OCI-LY7 (cell line): ENCODE results near the gene LYPD1. TPM values are rescaled to one million over a fixed set of nuclear protein-coding genes. Genes with fewer than 3 reads are reported as not detected.

Experiments
- Bru-seq: library from RNA; stranded (reverse); fragments of 400-500 nt; gene quantifications from one replicate; lab custom pipeline; 2021; lab: Mats Ljungman, UMichigan
- BruChase-seq, 2 experiments: library from RNA; stranded (reverse); fragments of 400-500 nt; gene quantifications; one replicate each; lab custom pipeline; 2021; lab: Mats Ljungman, UMichigan
- BruUV-seq: library from RNA; stranded (reverse); fragments of 400-500 nt; replicated peaks from 2 replicates; lab custom pipeline; 2021; lab: Mats Ljungman, UMichigan
- CTCF ChIA-PET: fragments of 300-600 bp; sonication (Branson Sonifier 250); formaldehyde crosslinking; loops from one replicate; lab custom pipeline; 2022; ENCODE audit warnings: antibody characterized with exemption; ENCODE audit not compliant: unreplicated experiment; lab: Charles Lee
- POLR2A ChIA-PET: fragments of 300-600 bp; sonication (Branson Sonifier 250); formaldehyde crosslinking; loops from one replicate; lab custom pipeline; 2022; ENCODE audit warnings: antibody characterized with exemption; lab: Charles Lee
- DNase-seq: peaks from one replicate; pipeline ENCODE4 v3.0.0-alpha.2; 2015; ENCODE audit warnings: low spot score
- H2AFZ ChIP-seq: fragments of 200-600 bp; sonication (generic), shearing (Covaris generic); 2 replicates; pipeline ENCODE4 v1.6.1; 2014; ENCODE audit warnings: mild to moderate bottlenecking, antibody characterized with exemption, low read length, moderate library complexity
- H3K27ac ChIP-seq: fragments of 200-600 bp; sonication (generic); 2 replicates; pipeline ENCODE4 v1.5.1; 2014; ENCODE audit warnings: mixed run types, low read depth, mild to moderate bottlenecking, moderate library complexity, low read length, inconsistent platforms; ENCODE audit not compliant: poor library complexity, severe bottlenecking
- H3K36me3 ChIP-seq: fragments of 200-600 bp; sonication (generic); 2 replicates; pipeline ENCODE4 v1.6.1; 2014; ENCODE audit warnings: mild to moderate bottlenecking, antibody characterized with exemption, low read length, moderate library complexity, mixed read lengths; ENCODE audit not compliant: insufficient read depth
- H3K4me1 ChIP-seq: fragments of 200-600 bp; sonication (generic); 2 replicates; pipeline ENCODE4 v1.5.1; 2014; ENCODE audit warnings: mild to moderate bottlenecking, low read length; ENCODE audit not compliant: insufficient read depth, poor library complexity, severe bottlenecking
- H3K4me2 ChIP-seq: fragments of 200-600 bp; sonication (generic); 2 replicates; pipeline ENCODE4 v1.6.1; 2014; ENCODE audit warnings: mild to moderate bottlenecking, low read length
- H3K4me3 ChIP-seq: fragments of 200-600 bp; sonication (generic); 2 replicates; pipeline ENCODE4 v1.5.1; 2014; ENCODE audit warnings: mild to moderate bottlenecking, low read depth, low read length; ENCODE audit not compliant: poor library complexity, severe bottlenecking
- H3K79me2 ChIP-seq: fragments of 200-600 bp; sonication (generic); 2 replicates; pipeline ENCODE4 v1.6.1; 2016; ENCODE audit warnings: low read depth, mild to moderate bottlenecking, low read length, moderate library complexity, mixed read lengths; ENCODE audit not compliant: insufficient read depth
- H3K9me2 ChIP-seq: fragments of 200-600 bp; sonication (generic); 2 replicates; pipeline ENCODE4 v1.6.1; 2016; ENCODE audit warnings: mild to moderate bottlenecking, low read length, mixed read lengths; ENCODE audit not compliant: insufficient read depth
- H3K9me3 ChIP-seq: fragments of 200-600 bp; sonication (generic); 2 replicates; pipeline ENCODE4 v1.6.1; 2014; ENCODE audit warnings: mild to moderate bottlenecking, mixed run types, low read length, mixed read lengths
- H4K20me1 ChIP-seq: fragments of 200-600 bp; sonication (generic); 2 replicates; pipeline ENCODE4 v1.6.1; 2014; ENCODE audit warnings: mild to moderate bottlenecking, antibody characterized with exemption, low read length, moderate library complexity, mixed read lengths; ENCODE audit not compliant: insufficient read depth
- CTCF ChIP-seq: fragments of 200-600 bp; sonication (generic); conservative IDR thresholded peaks from 2 replicates; pipeline ENCODE4 v1.5.1; 2014; ENCODE audit warnings: mild to moderate bottlenecking, antibody characterized with exemption, low read length, moderate library complexity, mixed read lengths
- EZH2phosphoT487 ChIP-seq: fragments of 200-600 bp; sonication (generic); IDR thresholded peaks from 2 replicates; pipeline ENCODE4 v1.6.1; 2018; ENCODE audit warnings: low read depth, borderline replicate concordance, mild to moderate bottlenecking, mixed run types, antibody characterized with exemption, low read length, moderate library complexity, mixed read lengths
- intact Hi-C: fragments of 100-400 bp; cut with micrococcal nuclease; formaldehyde crosslinking; loops from one replicate; pipeline ENCODE4 v1.10.0; 2022; ENCODE audit not compliant: unreplicated experiment
- long read RNA-seq: library from polyadenylated mRNA; stranded (forward); transcript quantifications from one replicate; pipeline ENCODE4 v2.0.0, GENCODE V29; 2022
- total RNA-seq, 2 experiments: library from RNA; depleted of rRNA in 1 of 2; stranded (reverse); fragments of >200 nt in 1 of 2; shearing (Covaris generic) in 1 of 2; gene quantifications; 2 replicates each; pipeline ENCODE4 v1.2.3, GENCODE V29; 2014 to 2022

Gene LYPD1
- total RNA-seq (2014; rRNA removed; shearing (Covaris generic)) (1.5 and 1.8 TPM in 2 replicates), total RNA-seq (2022) (1.4 and 2.0 TPM in 2 replicates), Bru-seq, nascent RNA (percentile 24 among the genes with signal in this experiment), BruChase-seq, experiment 1, labeled RNA remaining after a 6-hour chase (percentile 13 among the genes with signal in this experiment), BruChase-seq, experiment 2, labeled RNA remaining after a 2-hour chase (percentile 16 among the genes with signal in this experiment)
- long read RNA-seq, partial matches to known transcripts = 2 of 2 reads
- long read RNA-seq, other reads (novel, unspliced or antisense) = 0 of 2 reads

GRCh38 chr2:132669908-132670495, at the start of gene LYPD1:
TSS of gene LYPD1 (minus strand) at chr2:132670205. CDS start at chr2:132669932, 273 bp downstream.
- intact Hi-C loops = no loop called here
- no TSS peak for BruUV-seq
- no peaks in the 10 kb centered on the region for H3K9me2 ChIP-seq
- H3K79me2 ChIP-seq = no peaks in the 10 kb centered on the region
- no peaks in the 10 kb centered on the region for H3K9me3 ChIP-seq
- no peaks in the 10 kb centered on the region for H3K36me3 ChIP-seq
- H4K20me1 ChIP-seq = no peaks in the 10 kb centered on the region
- H3K4me1 ChIP-seq = no peaks in the 10 kb centered on the region
- H3K4me3 ChIP-seq = peak within 1 kb of the TSS; percentile 30
- TF ChIP-seq CTCF (no peak), EZH2phosphoT487 (no peak)
- ChIA-PET CTCF (no interaction called here), POLR2A (no interaction called here)
- H3K4me2 ChIP-seq = peak within 1 kb of the TSS; percentile 34; the same call in 1 of the 2 replicates
- no peak for DNase-seq
- H3K27ac ChIP-seq = no peak within 1 kb of the TSS
- no peak within 1 kb of the TSS for H2AFZ ChIP-seq

- Histone ChIP-seq H3K27ac (no peak overlapping the region), H4K20me1 (no peaks in the 10 kb centered on the region), H3K79me2 (no peaks in the 10 kb centered on the region), H3K9me2 (no peaks in the 10 kb centered on the region), H3K4me1 (peaks cover 12% of the 10 kb centered on the region), H2AFZ (no peak overlapping the region), H3K9me3 (no peaks in the 10 kb centered on the region), H3K4me2 (no peak overlapping the region), H3K4me3 (no peak overlapping the region), H3K36me3 (no peaks in the 10 kb centered on the region)
- CTCF ChIA-PET = no interaction called here
- no peak for TF ChIP-seq CTCF
- no peak for TF ChIP-seq EZH2phosphoT487
- POLR2A ChIA-PET = no interaction called here
- BruUV-seq = no TSS peak
- DNase-seq = no peak
- intact Hi-C loops = loop anchor here (10.0 kb wide), 1 partner anchor 455 kb away; no protein-coding TSS in a partner anchor
These were observed 49.5 kb upstream of the LYPD1 start for GRCh38 chr2:132719480-132719879.

- H3K4me3 ChIP-seq = no peak overlapping the region
- intact Hi-C loops = loop anchor here (10.0 kb wide), 1 partner anchor 458 kb away; no protein-coding TSS in a partner anchor
- H3K27ac ChIP-seq = no peak overlapping the region
- H4K20me1 ChIP-seq = no peaks in the 10 kb centered on the region
- H2AFZ ChIP-seq = no peak overlapping the region
- H3K4me2 ChIP-seq = no peak overlapping the region
- peaks cover 12% of the 10 kb centered on the region for H3K4me1 ChIP-seq
- POLR2A ChIA-PET = no interaction called here
- TF ChIP-seq CTCF (no peak), EZH2phosphoT487 (no peak)
- DNase-seq = no peak
- CTCF ChIA-PET = no interaction called here
- H3K9me2 ChIP-seq = no peaks in the 10 kb centered on the region
- no TSS peak for BruUV-seq
- H3K9me3 ChIP-seq = no peaks in the 10 kb centered on the region
- no peaks in the 10 kb centered on the region for H3K36me3 ChIP-seq
- H3K79me2 ChIP-seq = no peaks in the 10 kb centered on the region
These were observed 46.9 kb upstream of the LYPD1 start for GRCh38 chr2:132716954-132717353.
